GM21737 (cell line): Measurements from ENCODE around the gene PROX2.

Source experiments
- ATAC-seq: cut with Tn5 transposase; IDR thresholded peaks from one replicate; pipeline ENCODE4 v1.9.1; 2021; ENCODE audit warnings: mild to moderate bottlenecking, moderate library complexity; ENCODE audit not compliant: unreplicated experiment

PROX2 gene, protein sequence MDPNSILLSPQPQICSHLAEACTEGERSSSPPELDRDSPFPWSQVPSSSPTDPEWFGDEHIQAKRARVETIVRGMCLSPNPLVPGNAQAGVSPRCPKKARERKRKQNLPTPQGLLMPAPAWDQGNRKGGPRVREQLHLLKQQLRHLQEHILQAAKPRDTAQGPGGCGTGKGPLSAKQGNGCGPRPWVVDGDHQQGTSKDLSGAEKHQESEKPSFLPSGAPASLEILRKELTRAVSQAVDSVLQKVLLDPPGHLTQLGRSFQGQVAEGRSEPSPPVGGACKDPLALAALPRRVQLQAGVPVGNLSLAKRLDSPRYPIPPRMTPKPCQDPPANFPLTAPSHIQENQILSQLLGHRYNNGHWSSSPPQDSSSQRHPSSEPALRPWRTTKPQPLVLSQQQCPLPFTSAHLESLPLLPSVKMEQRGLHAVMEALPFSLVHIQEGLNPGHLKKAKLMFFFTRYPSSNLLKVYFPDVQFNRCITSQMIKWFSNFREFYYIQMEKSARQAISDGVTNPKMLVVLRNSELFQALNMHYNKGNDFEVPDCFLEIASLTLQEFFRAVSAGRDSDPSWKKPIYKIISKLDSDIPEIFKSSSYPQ

DNA sequence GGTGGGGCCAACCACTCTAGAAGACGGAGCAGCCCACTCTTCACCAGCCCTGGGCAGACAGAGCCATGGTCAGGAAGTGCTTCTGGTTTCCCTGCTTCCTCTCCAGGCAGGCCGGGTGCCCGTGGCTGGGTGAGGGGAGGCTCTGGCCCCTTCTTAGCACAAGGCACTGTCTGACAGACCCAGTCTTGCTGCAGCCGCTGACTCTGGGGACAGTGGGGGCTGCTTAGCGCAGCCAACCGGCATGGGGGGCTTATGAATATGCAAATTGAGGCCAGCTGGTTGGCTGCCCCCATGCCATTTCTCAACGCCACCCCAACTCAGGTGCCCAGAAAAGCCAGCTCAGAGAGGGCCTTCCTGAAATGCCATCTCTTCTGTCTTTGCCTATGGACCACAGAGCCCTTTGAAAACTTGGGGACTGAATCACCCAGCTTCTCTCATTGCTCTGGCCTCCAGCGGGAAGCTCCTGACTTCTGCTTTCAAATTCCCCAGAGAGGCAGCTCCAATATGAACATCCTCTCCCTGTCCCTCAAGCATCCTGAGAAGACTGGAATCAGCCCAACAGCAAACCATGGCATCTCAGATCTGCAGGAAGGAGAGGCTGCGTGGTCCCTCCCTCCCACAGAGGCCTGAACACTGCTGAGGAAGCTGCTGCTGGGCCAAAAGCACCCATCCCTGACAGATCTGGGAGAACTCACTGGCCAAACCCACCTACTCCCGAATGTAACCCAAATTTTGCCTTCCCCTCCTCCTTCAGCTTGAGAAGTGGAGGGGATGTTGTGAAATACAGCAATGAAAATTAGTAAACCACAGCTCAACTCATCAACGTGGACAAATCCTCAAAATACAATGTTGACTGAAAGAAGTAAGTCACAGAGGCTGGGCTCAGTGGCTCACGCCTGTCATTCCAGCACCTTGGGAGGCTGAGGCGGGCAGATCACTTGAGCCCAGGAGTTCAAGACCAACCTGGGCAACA is at the start of gene PROX2:
TSS of gene PROX2 (minus strand) at position 205 of the 973 bp plus-strand sequence. CDS start 12,311 bp downstream, outside the sequence.
- ATAC-seq = no peak

DNA sequence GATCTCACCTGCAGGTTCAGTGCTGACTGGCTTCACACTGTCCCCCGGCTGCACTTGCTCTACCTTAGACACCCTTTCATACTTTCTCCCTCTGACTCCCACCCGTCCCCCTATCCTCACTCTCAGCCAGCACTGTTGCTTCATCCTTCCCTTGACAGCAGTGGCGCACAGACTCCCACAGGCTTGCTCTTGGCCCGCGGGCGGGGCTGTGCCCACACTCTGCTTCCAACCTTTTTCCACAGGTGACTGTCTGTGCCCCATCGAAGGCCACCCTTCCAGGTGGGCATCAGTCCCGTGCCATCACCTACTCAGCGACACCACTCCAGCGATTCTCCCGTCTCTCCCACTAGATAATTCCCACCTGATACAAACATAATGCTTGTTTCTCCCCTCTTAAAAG is 48.1 kb upstream of the PROX2 start:
- no peak for ATAC-seq

DNA sequence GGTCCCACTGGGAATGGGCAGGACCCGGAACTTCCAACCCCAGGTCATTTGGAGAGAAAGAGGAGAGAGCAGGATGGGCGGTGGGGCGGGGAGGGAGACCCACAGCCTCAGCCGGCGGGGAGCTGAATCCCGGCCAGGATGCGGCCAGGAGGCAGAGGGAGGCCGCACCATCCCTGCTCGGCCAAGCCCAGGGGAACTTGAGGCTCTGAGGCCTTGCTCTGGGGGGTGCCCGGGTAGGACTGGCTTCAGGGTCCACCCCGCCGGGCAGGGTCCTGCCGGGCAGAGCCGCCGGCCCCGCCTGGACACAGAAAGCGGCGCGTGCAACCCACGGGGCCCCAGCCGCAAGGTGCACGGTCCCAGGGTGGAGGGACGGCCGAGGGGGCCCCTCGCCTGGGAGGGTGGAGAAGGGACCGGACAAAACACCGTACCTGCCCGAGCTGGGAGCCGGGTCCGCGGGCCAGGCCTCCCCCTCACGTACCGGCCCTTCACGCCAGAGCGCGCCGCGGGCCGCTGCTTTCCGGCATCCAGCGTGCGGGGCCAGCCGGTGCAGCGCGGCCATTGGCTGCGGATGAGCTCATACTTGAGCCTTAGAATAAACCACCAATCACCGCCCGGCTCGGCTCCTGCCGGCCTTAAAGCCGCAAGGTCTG is 46.9 kb upstream of the PROX2 start, which contains the start of gene RPS6KL1:
TSS of gene RPS6KL1 (minus strand) at position 509 of the 650 bp plus-strand sequence. CDS start 1,719 bp downstream, outside the sequence.
- ATAC-seq = peak; percentile 88

- ATAC-seq = no peak
Observed at GRCh38 chr14:74921987-74922751, 46.2 kb upstream of the PROX2 start.

- ATAC-seq = no peak
Observed at GRCh38 chr14:74921053-74921620, 45.2 kb upstream of the PROX2 start.

- no peak for ATAC-seq
Observed at GRCh38 chr14:74920281-74920680, 44.3 kb upstream of the PROX2 start.

DNA sequence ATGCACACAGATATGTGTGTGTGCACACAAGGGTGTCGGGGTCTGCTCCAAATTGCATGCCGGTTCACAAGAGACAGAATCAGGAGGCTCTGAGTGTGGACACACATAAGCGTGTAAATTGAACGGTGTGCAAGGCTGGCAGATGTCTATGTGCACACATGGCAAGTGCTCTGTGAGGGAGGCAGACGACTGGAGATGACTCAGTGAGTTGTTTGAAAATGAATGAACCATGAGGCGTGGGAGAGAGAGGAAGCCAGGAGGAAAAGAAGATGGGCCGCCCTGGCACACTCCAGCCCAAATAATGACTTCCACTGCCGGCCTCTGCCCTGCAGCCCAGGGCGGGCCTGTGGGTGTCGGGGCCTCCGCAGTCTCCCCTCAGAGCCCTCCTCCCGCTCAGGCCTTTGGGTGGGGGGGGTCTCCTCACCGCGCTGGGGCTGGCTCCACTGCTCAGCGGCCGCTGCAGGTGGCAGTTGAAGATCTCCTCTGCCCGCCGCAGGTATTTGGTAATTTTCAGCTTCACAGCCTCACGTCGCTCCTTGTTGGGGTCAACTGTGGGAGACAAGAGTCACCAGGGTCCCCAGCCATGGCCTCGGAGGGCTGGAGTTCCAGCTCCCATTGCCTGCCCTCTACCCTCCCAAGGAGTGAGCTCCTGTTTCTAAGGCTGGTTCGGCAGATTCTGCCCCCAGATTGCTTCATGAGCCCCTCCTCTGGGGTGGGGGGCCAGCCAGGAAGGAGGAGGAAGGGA is 43.6 kb upstream of the PROX2 start:
- ATAC-seq = no peak

DNA sequence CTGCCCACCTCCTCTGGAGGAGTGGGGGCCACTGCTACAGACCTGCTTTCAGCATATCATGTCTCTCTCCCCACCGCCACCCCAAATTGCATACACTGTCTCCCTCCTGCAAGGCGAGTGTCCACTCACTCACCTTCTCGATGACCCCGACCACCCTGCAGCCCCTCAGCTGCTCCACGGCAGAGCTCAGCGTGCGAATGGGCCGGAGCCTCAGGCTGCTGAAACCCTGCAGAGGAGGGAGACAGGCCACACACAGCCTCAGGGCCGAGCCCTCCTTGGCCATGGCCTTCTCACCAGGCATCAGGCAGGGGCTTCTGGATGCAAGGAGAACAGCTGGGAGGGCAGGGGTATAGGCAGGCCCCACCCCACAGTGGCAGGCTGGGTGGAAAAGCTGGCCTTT is 42.4 kb upstream of the PROX2 start:
- ATAC-seq = no peak

DNA sequence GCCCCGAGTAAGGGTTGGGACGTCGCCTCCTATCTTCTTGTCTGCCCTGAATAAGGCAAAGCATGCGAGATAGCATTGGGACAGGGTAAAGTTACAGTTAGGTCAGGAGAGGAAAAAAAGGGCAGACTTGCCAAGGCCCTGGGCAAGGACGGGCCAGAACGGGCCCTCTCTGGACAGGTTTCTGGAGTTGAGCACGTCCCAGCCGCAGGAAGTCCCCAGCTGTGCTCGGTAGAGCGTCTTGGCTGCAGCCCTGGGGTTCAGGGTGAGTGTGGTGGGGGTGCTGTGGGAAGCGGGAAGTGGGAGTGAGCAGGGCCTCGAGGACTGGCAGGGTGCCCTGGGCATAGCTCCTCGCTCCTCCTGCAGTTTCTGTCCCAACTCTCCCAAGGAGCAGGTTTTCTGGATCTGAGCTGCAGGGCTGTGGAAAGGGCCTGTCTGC is 41.7 kb upstream of the PROX2 start:
- no peak for ATAC-seq

DNA sequence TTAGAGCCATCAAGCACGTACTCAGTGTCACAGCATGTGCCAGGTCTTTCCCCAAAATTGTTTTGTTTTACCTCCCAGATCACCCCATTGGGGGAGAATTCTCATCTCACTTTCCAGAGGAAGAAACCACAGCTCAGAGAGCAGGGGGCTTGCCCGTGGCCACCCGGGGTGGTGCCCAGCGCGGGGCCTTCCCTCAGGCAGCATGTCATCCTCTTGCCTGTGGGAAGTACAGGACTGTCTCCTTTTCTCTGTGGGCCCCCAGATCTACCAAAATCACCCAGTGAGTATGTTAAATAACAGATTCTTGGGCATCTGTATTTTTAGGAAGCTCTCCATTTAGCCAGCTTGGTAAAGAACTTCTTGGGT is 41.2 kb upstream of the PROX2 start:
- ATAC-seq = no peak

- no peak for ATAC-seq
Observed at GRCh38 chr14:74915826-74916225, 39.9 kb upstream of the PROX2 start.

GRCh38 chr14:74915426-74915825 is 39.5 kb upstream of the PROX2 start:
- no peak for ATAC-seq

DNA sequence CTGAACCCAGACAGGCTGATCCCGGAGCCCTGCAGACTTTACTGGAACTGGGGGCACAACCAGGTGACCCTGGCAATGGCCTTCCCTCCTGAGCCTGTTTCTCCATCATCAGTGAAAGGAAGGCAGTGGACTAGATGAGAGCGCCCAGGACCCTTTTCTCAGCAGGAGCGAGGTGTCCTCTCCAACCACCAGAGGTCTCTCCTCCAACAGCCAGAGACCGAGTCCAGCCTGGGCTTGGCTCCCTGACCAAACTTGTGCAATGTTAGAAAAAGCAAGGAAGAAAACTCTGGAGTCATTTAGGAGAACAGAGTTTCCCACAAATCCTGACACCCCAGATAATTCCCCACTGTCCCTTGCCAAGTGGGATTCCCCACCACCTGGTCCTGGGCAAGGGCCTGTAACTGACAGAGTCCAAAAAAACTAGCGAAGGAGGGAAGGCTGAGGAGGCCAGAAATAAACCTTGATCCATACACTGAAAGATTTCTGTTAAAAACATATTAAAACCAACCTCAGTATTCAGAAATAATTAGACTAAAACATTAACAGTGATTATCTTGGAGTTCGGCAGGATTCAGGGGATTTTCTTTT is 38.1 kb upstream of the PROX2 start:
- no peak for ATAC-seq

DNA sequence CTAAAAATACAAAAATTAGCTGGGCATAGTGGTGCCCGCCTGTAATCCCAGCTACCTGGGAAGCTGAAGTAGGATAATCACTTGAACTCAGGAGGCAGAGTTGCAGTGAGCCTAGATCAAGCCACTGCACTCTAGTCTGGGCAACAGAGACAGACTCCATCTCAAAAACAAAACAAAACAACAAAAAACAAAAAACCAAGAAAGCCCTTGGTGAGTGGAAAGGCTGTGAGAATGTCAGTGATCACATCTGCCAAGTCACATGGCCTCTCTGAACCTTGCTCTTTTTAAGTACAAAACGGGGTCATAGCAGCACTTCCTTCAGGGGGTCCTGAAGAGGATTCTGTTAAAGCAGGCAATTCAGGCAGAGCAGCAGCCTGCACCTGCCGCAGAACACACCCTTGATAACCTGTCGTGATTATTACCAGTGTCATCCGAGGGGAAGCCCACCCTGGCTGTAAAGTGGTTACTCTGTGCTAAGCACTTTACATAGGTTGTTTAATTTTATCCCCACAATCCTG is 37.5 kb upstream of the PROX2 start:
- no peak for ATAC-seq

DNA sequence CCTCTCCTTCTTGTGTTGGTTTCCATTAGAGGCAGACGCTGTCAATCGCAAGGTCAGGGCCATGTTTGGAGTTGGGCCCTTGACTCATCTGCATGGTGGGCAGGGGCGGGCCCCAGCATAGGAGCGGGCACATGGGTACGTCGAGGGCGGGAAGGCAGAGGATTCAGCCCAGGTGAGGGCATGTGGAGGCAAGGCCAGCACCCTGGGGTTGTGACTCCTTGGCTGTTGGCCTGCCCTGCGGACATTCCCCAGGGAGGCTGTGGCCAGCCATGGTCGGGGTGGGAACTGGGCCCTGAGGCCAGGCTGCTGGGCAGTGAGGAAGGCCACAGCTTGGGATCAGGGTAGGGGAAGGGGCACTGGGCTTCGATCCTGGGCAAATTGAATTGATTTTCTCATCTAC is 36.9 kb upstream of the PROX2 start:
- no peak for ATAC-seq

GRCh38 chr14:74912111-74912510 is 36.2 kb upstream of the PROX2 start:
- ATAC-seq = no peak

- ATAC-seq = no peak
Observed at GRCh38 chr14:74911704-74912103, 35.8 kb upstream of the PROX2 start.

DNA sequence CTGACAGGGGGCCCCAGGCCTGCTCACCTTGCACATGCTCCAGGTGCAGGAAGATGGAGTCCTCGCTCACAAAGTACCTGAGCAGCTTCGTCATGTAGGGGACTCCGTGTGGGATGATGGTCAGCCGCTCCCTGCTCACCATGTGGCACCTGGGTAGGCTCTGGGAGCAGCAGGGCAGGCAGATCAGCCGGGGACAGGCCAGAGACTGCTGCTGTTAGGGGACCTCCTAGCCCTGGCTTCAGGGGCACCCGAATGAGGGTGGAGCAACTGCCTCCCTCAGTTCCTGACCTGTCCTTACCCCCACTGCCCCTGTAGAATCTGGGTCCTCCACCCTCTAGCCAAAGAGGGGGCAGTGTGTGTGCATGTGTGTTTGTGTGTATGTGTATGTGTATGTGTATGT is 35.3 kb upstream of the PROX2 start:
- no peak for ATAC-seq
